HG03558 (cell line): ENCODE results near the gene SPIRE2.
"Not testable (repeated sequence)": the region's sequence is repeated elsewhere in the genome, so short reads cannot be mapped to it uniquely, and the experiment has no call there.

Source experiments
- ATAC-seq: cut with Tn5 transposase; IDR thresholded peaks from one replicate; pipeline ENCODE4 v1.9.1; 2021; ENCODE audit warnings: moderate number of reproducible peaks; ENCODE audit not compliant: unreplicated experiment; ENCODE audit errors: extremely low read depth

Gene SPIRE2

DNA sequence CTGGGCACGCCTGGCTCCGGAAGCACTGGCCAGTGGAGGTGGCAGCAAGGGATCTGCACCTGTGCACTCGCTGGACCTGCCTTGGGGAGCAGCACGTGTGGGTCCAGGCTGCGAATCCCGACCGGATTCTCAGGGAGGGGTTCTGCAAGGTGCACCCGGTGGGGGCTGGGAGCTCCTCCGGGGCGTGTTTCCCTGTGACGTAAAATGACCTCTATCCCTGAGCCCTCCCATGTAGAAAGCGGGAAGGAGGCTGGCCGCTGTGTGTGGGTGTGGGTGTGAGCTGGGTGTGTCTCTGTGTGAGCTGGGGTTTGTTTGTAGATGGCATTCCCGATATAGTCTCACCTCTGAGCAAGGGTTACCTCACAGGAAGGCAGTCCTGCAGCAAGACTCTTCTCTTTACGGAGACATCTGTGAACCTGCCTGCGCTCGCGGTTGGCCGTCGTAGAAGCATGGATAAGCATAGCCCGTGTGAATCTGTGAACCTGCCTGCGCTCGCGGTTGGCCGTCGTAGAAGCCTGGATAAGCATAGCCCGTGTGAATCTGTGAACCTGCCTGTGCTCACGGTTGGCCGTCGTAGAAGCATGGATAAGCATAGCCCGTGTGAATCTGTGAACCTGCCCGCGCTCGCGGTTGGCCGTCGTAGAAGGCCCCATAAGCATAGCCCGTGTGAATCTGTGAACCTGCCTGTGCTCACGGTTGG, 5.5 kb downstream of the SPIRE2 start:
- ATAC-seq: not testable (repeated sequence)

DNA sequence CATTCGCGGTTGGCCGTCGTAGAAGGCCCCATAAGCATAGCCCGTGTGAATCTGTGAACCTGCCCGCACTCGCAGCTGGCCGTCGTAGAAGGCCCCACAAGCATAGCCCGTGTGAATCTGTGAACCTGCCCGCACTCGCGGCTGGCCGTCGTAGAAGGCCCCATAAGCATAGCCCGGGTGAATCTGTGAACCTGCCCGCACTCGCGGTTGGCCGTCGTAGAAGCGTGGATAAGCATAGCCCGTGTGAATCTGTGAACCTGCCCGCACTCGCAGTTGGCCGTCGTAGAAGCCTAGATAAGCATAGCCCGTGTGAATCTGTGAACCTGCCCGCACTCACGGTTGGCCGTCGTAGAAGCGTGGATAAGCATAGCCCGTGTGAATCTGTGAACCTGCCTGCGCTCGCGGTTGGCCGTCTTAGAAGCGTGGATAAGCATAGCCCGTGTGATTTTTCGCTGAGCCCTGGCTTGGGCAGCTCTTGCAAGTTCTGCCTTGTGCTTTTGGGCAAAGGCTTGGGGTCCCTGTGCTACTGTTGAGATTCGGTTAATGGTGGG, 6.6 kb downstream of the SPIRE2 start:
- not testable (repeated sequence) for ATAC-seq

DNA sequence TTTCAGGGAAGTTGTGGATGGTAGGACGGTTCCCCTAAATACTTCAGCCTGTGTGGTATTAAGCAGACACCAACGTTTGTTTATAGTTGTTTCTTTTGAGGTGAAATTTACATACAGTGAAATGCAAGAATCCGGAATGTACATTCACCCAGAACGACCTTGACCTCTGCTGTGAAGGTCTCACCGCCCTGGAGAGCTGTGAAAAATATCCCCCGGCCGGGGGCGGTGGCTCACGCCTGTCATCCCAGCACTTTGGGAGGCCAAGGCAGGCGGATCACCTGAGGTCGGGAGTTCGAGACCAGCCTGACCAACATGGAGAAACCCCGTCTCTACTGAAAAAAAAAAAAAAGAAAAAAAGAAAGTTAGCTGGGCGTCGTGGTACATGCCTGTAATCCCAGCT, 8.2 kb downstream of the SPIRE2 start:
- ATAC-seq: not testable (repeated sequence)

DNA sequence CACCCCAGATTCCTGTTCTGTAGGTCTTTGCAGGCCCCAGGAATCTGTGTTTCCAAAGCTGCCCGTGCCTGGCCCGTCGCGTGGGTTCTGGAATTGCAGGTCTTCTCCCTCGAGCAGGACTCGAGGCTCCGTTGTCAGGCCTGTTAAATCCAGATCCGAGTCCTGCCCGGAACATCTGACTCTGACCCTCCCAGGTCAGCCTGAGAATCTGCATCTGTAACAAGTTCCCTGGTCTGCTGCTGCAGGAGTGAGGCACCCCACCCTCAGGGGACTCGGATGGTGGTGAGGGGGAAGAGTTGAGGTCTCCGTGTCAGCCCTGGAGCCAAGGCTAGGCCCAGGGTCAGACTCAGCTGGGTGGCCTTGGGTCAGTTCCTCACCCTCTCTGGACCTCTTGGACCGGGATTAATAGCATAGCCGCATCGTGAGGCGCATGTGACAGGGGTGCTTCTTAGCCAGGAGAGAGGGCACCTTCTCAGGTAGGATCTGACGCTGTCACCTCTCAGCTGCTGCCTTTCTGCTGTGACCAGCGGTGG, 8.8 kb downstream of the SPIRE2 start:
- no peak for ATAC-seq

DNA sequence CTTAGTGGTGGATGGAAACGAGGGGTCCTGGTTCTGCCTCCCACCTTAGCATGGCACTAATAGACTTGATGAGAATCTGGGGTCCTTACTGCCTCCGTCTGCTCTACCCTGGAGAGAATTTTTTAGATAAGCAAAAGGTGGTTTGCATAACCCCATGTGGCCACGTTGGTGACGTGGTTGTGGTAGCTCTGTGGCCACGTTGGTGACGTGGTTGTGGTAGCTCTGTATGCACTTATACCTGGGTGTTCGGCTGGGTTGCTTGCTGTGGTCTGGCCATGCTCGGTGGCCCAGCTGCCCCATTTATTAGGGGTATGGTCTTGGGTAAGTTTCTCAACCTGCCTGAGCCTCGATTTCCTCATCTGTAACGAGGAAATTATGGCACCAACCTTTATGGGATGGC, 13.0 kb downstream of the SPIRE2 start:
- ATAC-seq: no peak

DNA sequence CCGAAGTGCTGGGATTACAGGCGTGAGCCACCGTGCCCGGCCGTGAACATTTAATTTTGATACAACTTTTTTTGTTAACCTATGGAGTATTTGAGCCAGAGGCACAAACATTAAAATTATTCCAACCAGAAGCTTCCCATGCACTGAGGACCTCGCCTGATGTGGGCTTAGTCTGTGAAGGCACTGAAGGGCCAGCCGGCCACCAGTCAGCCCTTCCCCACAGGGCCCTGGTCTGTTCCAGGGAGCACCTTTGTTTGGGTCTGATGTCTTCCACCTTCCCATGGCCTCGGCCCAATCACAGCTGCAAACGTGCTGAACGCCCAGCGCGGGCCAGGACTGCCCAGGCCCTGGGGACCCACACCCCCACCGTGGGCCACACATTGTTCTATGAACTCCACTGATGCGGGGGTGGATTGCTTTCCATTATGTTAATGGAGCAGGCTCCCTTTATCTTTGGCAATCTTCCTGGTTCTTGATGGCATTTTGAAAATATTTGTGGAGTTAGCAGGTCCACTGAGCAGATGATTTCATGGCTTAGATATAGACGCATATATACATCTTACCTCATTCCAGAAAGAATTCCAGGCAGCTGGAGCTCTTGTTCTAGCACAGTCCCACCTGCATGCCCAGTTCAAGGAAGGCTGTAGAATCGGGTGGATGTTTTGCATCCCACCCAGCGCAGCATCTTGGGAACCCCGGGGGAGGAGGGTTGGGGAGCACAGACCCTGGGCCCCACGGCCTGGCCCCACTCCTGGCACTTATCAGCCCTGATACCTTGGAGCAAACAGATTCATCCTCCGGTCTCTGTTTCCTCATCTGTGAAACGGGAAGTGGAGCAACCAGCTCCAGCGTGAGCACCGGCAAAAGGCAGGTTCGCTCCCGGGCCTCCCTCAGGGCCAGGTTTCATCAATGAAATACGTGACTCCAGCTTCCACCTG, 14.5 kb downstream of the SPIRE2 start:
- no peak for ATAC-seq

DNA sequence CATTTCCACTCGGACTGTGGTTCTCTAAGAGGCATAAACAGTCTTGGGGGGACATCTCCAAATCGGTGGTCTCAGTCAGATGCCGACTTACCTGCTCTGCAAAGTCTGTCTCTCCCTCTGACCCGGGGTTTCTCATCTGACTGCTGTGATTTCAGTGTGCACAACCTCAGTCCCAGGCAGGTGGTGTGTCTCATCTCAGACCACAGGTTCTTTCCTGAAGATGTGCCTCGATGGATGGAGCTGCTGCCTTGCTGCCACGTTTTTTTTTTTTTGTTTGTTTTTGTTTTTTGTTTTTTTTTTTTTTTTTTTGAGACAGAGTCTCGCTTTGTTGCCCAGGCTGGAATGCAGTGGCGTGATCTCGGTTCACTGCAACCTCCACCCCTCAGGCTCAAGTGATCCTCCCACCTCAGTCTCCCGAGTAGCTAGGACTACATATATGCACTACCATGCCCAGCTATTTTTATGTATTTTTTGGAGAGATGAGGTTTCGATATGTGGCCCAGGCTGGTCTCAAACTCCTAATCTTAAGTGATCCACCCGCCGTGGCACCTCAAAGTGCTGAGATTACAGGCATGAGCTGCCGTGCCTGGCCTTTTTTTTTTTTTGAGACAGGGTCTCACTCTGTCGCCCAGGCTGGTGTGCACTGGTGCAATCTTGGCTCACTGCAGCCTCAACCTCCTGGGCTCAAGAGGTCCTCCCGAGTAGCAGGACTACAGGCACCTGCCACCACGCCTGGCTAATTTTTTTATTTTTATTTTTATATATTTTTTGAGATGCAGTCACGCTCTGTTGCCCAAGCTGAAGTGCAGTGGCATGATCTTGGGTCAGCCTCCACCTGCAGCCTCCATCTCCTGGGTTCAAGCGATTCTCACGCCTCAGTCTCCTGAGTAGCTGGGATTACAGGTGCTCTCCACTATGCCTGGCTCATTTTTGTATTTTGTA, 15.4 kb downstream of the SPIRE2 start:
- ATAC-seq: no peak

DNA sequence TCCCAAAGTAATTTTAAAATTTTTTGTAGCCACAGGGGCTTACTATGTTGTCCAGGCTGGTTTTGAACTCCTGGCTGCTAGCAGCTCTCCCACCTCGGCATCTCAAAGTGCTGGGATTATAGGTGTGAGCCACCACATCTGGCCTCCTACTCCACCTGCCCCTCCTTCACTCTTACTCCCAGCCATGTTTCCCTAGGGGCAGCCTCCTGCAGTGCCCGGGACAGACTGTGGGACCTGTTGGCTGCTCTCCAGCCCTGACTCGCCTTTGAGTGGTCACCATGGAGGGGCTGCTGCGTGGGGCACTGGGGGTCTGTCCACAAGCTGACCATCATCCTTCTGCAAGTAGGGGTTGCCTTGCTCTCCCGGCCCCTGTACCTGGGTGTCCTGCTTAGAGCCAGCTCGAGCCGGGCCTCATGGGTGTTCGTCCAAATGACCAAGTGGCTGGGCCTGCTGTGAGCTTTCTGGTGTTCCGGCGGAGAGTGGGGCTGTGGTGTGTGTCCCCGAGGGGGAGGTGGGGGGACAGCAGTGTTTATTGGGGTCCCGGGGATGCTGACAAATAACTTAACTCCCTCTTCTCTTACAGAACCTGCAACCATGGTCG, 16.6 kb downstream of the SPIRE2 start:
- ATAC-seq: no peak

DNA sequence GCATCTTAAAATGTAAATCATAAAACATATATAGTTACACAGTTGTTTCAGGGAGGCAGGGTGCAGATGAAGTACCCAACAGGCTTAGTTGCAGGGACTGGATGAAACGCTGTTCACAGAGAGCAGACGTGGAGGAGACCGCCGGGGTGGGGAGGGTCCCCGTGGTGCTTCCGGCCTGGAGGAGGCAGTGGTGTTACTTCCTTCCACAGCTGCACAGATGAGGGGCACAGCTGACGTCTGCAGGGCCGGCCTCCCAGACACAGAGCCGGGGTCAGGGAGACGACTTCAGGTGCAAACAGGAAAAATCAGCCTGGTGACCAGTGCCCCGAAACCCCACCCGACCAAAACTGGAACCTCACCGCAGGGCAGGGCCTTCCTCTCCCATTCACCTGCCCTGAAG, 17.1 kb downstream of the SPIRE2 start:
- no peak for ATAC-seq

DNA sequence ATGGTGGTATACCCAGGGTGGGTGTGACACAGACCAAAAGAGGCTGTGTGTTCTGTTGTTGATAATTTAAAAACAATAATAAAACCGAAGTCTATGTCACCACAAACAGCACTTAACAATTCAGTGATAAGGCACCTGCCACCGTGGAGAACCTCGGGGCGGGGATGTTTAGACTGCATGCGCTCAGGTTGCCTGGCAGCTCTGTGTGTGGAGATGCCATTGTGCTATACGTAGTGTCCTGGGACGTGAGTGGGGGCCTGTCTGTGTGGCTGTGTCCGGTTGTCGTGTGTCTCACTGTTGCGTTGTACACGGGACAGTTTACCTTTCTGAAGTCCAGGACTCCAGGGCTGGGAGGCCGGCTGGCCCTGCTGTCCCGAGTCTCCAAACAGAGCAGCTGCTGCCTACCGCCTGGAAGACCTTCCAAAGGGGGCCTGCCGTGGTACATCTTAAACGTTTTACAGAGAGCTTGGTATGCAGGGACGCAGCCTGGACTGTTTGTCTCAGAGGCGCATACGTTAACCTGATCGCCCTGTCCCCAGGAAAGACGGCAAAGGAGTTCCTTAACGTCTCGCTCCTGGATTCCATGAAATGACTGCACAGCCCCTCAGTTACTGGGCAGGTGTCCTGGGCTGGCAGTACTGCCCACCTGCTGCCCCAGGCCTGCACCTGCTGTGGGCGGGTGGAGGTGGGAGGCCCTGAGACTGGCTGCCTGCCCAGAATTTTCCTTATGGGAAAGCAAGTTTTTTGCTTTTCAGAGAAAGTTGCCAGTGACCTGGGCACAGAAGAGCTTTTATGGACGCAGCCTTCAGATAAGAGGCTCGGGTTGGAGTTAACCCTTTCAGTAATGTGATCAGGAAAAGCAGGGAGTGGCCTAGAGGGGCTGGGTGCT, 19.0 kb downstream of the SPIRE2 start:
- ATAC-seq: no peak

DNA sequence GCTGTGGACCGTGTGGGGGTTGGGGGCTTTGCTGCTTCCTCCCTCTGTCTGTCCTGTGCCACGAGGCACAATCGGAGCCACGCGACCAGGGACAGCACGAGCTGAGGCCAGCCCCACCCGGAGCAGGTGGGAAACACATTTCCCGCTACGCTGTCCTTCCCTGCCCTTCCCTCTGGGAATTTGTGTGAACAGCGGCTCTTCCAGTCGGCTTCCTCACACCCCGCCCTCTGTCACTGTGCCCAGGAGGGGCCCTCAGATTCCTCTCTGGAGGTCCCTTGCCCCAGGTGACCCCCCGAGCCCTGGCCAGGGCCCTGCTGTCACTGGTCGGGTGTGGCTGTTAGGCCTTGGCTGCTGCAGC, 19.6 kb downstream of the SPIRE2 start:
- ATAC-seq: no peak

DNA sequence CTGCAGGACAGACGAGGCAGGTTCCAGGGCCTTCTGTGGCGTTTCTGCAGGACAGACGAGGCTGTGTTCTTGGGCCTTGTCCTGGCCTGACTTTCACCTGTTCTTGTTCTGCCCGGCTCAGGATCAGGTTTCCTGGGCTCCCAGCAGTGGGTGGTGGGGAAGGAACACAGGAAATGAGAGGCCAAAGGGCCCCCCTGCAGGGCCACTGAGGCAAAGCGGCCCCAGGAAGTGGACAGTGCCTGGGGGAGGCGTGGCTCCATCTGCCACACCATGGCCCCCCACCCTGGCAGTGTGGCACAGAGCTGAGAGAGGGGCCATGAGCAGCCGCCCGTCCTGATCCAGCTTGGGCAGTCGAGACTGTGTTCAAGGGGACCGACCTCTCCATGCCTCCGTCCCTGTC, 20.7 kb downstream of the SPIRE2 start:
- no peak for ATAC-seq

DNA sequence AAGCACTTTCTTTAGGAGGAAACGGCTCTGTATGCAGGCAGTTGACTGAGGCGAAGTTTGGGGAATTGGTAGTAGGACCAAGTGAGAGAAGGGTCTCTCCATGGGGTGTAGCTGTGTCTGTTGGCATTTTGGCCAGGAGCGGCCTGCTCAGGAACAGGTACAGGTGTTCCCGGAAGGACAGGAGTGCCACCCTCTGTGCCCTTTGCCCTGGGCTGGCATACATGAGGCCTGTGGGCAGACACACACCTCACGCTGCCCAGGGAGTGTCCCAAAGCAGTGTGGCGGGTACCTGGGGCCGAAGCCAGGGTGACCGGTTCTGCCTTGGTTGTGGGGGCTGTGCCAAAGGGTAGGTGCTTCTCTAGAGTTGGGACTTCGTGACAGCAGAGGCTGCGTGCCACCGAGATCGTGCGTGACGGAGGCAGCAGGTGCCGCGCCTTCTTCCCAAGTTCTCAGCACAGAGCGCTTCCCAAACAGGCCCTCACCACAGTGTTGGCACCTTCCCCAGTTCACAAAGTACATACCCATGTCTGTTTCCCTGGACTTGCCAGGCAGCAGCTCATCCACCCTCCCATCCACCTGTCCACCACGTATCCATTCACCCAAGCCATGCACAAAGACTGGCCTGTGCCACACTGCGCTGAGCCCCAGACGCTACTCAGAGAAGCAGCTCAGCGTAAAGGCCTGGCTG, 25.2 kb downstream of the SPIRE2 start:
- no peak for ATAC-seq

DNA sequence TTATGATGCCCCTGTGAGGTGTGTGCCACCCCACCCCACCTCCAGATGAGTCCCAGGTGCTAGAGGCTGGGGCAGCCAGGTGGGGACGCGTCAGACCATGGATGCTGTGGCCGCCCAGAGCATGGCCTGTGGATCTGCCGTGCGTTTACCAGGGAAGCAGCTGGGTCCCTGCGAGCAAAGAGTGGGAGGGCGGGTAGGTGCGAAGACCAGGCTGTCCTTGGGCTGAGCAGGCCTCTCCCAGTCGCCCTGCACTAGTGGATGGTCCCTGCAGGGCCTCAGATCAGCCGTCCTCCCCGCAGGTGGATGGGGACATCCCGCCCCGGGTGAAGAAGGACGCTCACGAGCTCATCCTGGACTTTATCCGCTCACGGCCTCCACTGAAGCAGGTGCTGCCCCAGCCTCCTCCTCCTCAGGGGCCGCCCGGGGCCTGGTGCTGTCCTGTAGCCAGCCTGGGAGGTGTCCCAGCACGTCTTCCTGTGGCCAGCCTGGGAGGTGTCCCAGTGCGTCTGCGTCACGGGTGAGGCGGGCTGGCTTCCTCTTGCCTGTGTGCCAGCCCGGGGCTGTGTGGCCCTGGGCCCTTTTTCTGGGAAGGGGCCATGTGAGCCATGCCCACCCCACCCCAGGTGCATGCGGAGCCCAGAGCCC, 27.1 kb downstream of the SPIRE2 start:
- no peak for ATAC-seq

DNA sequence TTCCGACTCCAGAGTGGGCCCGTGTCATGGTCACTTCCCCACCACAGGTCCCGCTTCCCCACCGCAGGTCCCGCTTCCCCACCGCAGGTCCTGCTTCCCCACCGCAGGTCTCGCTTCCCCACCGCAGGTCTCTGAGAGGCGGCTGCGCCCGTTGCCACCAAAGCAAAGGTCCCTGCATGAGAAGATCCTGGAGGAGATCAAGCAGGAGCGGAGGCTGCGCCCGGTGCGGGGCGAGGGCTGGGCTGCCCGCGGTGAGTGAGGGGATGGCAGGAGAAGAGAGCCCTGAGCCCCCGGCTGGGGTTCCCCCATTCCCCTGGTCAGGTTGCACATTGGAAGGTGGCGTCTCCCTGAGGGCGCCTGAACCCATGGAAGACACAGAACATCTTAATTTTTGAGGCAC, 27.7 kb downstream of the SPIRE2 start:
- ATAC-seq: no peak

DNA sequence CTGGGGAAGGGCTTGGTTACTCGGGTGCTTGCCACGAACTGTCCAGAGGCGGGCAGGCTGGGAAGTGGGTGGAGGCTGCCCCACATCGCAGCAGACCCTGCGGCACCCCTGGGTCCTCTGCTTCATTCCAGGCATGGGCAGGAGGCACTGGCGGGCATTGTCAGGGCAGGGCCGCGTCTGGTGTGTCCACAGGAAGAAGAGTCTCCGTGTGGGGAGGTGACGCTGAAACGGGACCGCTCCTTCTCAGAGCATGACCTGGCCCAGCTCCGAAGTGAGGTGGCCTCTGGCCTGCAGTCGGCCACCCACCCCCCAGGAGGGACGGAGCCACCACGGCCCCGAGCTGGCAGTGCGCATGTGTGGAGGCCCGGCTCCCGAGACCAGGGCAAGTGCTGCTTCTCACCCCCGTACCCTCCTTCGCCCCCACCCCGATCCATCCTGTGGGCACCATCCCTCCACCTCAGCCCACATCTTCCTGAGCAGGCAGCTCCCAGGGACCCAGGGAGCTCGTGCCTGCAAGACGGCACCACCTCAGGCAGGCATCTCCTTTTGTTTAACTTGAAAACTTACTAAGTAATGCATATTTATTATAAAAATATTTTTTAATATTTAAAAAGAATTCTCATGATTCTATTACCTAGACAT, 30.8 kb downstream of the SPIRE2 start:
- no peak for ATAC-seq

DNA sequence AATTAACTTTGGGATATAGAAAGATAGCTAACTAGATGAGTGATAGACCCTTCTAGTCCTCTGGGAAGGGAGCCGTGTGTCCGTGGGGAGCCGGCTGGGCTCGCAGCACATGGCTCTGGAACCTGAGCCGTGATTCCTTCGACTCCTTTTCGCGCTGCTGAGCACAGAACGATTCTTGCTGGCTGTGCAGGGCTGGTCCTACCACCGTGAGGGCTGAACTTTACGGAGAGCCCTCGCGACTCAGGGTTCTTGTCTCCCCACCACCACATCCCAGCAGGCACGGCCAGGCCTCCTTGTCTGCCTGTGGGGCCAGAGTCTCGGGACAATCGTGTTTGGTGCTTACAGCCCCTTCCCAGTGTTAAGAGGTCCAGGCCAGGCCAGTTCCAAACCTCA, 31.3 kb downstream of the SPIRE2 start:
- ATAC-seq: no peak
